ENCODE results near the gene SCN11A.

DNA sequence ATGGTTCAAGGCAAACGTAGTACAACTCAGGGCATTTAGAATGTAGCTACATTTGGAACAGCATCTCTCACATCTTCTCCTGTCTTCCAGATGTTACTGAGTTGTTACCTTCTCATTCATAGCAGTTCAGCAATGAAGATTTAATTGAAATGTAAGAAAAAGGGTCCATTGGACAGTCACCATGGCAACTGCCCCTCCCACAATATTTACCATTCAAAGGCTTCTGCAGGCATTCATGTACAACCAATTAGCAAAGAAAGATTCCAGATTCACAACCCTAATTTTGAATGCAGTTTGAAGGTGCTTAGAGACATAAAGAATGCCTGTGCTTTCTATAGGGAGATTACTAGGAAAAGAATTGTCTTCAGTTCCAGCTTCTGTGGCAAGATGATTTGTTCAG lies 22.2 kb downstream of the SCN11A start:
- no peak for TF ChIP-seq EZH2 (IDR thresholded peaks at IDR 0.05; ENCODE audit: borderline replicate concordance, low read length)
- TF ChIP-seq, protein P1, sequence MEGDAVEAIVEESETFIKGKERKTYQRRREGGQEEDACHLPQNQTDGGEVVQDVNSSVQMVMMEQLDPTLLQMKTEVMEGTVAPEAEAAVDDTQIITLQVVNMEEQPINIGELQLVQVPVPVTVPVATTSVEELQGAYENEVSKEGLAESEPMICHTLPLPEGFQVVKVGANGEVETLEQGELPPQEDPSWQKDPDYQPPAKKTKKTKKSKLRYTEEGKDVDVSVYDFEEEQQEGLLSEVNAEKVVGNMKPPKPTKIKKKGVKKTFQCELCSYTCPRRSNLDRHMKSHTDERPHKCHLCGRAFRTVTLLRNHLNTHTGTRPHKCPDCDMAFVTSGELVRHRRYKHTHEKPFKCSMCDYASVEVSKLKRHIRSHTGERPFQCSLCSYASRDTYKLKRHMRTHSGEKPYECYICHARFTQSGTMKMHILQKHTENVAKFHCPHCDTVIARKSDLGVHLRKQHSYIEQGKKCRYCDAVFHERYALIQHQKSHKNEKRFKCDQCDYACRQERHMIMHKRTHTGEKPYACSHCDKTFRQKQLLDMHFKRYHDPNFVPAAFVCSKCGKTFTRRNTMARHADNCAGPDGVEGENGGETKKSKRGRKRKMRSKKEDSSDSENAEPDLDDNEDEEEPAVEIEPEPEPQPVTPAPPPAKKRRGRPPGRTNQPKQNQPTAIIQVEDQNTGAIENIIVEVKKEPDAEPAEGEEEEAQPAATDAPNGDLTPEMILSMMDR (IDR thresholded peaks at IDR 0.05; ENCODE audit: low read length) = no peak

All from OCI-LY1 (cell line).